Type B pancreatic cell (in vitro differentiated cells): ENCODE results near the gene RPUSD4. TPM values are rescaled to one million over a fixed set of nuclear protein-coding genes. Genes with fewer than 3 reads are reported as not detected.
A peak's percentile ranks its signal among the peaks of the same experiment; 100 is the strongest.

Experiments
- DNase-seq: peaks from one replicate; pipeline ENCODE4 v3.0.0; 2021; ENCODE audit warnings: mixed read lengths; ENCODE audit not compliant: unreplicated experiment; ENCODE audit errors: extremely low spot score
- H3K27ac Mint-ChIP-seq: 2 replicates; pipeline ENCODE4 v1.8.0; 2021; ENCODE audit warnings: mild to moderate bottlenecking, mixed read lengths
- H3K27me3 Mint-ChIP-seq: 2 replicates; pipeline ENCODE4 v1.8.0; 2021; ENCODE audit warnings: mixed read lengths
- H3K36me3 Mint-ChIP-seq: 2 replicates; pipeline ENCODE4 v1.8.0; 2021; ENCODE audit warnings: mixed read lengths
- H3K4me1 Mint-ChIP-seq: one replicate; pipeline ENCODE4 v1.8.0; 2021; ENCODE audit warnings: mixed read lengths; ENCODE audit not compliant: unreplicated experiment
- H3K4me3 Mint-ChIP-seq: 2 replicates; pipeline ENCODE4 v1.8.0; 2021; ENCODE audit warnings: mild to moderate bottlenecking, mixed read lengths
- H3K9me3 Mint-ChIP-seq: 2 replicates; pipeline ENCODE4 v1.8.0; 2021; ENCODE audit warnings: mixed read lengths
- CTCF ChIP-seq: fragments of 200-600 bp; sonication (generic); conservative IDR thresholded peaks from 2 replicates; pipeline ENCODE4 v1.5.0; 2021; ENCODE audit warnings: antibody characterized with exemption, mild to moderate bottlenecking
- total RNA-seq: library from RNA; stranded (reverse); gene quantifications from 2 replicates; pipeline ENCODE4 v1.2.1, GENCODE V29; 2021; ENCODE audit warnings: low replicate concordance

RPUSD4 gene
- total RNA-seq, 1 donor from 2014 or later, result 41.7 TPM

DNA sequence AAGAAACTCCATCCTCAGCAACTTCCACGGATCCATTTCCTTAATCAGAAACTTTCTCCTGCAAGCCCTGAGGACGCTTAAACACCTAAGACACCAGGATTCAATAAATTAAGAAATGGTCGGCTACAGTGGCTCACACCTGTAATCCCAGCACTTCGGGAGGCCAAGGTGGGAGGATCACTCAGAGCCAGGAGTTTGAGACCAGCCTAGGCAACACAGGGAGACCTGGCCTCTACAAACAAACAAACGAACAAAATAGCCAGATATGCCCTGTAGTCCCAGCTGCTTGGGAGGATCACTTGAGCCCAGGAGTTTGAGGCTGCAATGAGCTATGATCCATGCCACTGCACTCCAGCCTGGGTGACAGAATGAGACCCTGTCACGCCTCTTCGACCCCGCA, 46.7 kb downstream of the RPUSD4 start:
- Mint-ChIP-seq H3K4me1 (peaks cover 72% of the 10 kb centered on the region), H3K4me3 (peak overlapping the region; percentile 30), H3K36me3 (no peaks in the 10 kb centered on the region), H3K27ac (peak overlapping the region; percentile 34), H3K9me3 (peaks cover 5% of the 10 kb centered on the region), H3K27me3 (no peaks in the 10 kb centered on the region)
- no peak for TF ChIP-seq CTCF
- DNase-seq, result no peak

GRCh38 chr11:126163779-126164178, 47.7 kb downstream of the RPUSD4 start:
- TF ChIP-seq CTCF, result no peak
- Mint-ChIP-seq H3K9me3 (no peaks in the 10 kb centered on the region), H3K36me3 (no peaks in the 10 kb centered on the region), H3K27ac (peak overlapping the region; percentile 54), H3K4me3 (peak overlapping the region; percentile 68), H3K27me3 (no peaks in the 10 kb centered on the region), H3K4me1 (peaks cover 65% of the 10 kb centered on the region)
- no peak for DNase-seq

DNA sequence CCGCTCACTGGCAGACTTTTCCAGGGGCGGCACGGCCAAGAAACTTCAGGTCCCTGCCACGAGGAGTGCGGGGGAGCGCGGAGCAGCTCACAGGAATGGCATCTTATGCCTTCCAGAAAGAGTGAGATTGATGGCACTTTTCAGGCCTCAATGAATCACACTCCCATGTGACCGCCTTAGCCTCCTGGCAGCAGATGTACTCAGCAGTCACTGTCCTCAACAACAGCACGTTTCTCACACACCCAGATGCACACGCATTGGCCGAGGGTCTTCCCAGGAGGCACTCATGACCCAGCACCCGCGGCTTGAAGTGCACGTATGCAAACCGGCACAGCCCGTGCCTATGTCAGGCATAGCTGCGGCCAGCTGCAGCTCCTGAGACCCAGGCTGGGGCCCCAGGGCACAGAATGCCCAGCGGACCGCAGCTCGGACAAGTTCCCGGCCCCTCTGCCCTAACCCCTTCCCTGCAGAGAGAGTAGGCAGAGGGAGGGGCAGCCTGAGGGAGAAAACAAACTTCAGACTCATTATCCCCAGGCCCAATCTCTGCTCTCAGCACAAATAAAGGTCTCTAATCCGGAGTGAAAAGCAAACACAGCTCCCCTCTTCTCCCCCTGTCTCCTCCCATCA, 48.3 kb downstream of the RPUSD4 start:
- H3K27me3 Mint-ChIP-seq, result no peaks in the 10 kb centered on the region
- DNase-seq, result no peak
- H3K36me3 Mint-ChIP-seq, result no peaks in the 10 kb centered on the region
- H3K4me3 Mint-ChIP-seq, result peak overlapping the region; percentile 68
- peaks cover 65% of the 10 kb centered on the region for H3K4me1 Mint-ChIP-seq
- peak overlapping the region; percentile 54 for H3K27ac Mint-ChIP-seq
- TF ChIP-seq CTCF, result peak; percentile 33
- no peaks in the 10 kb centered on the region for H3K9me3 Mint-ChIP-seq

GRCh38 chr11:126162306-126163030, 49.0 kb downstream of the RPUSD4 start:
- DNase-seq, result no peak
- H3K4me3 Mint-ChIP-seq, result no peak overlapping the region
- no peak for TF ChIP-seq CTCF
- no peaks in the 10 kb centered on the region for H3K27me3 Mint-ChIP-seq
- no peaks in the 10 kb centered on the region for H3K9me3 Mint-ChIP-seq
- peak overlapping the region; percentile 54 for H3K27ac Mint-ChIP-seq
- H3K4me1 Mint-ChIP-seq, result peaks cover 63% of the 10 kb centered on the region
- H3K36me3 Mint-ChIP-seq, result no peaks in the 10 kb centered on the region

GRCh38 chr11:126161023-126161391, 50.4 kb downstream of the RPUSD4 start:
- no peak for DNase-seq
- Mint-ChIP-seq H3K27ac (peak overlapping the region; percentile 32), H3K4me3 (peak overlapping the region; percentile 20), H3K4me1 (peaks cover 51% of the 10 kb centered on the region), H3K36me3 (no peaks in the 10 kb centered on the region), H3K27me3 (no peaks in the 10 kb centered on the region), H3K9me3 (no peaks in the 10 kb centered on the region)
- TF ChIP-seq CTCF, result no peak
